ENCODE data around the gene GSG1L2. TPM values are rescaled to one million over a fixed set of nuclear protein-coding genes. Genes with fewer than 3 reads are reported as not detected.

The GSG1L2 gene
- total and polyA plus RNA-seq, 2 of the 4 experiments (the other 2 are of a cell fraction): not detected

- Histone ChIP-seq H3K9me3 (ENCODE audit: control insufficient read depth, insufficient read depth, low read length) (peaks cover 4% of the 10 kb centered on the region; the same call in 1 of the 2 replicates), H3K4me3 (ENCODE audit: insufficient read depth, low read depth, low read length) (no peak overlapping the region), H2AK5ac (ENCODE audit: low read depth, low read length) (no peak overlapping the region), H4K8ac (ENCODE audit: low read depth in 2 of 2, low read length in 2 of 2) (no peak overlapping the region), H2BK15ac (ENCODE audit: low read depth, low read length) (no peak overlapping the region), H3K36me3 (ENCODE audit: control insufficient read depth, insufficient read depth, low read length) (no peaks in the 10 kb centered on the region), H3K27ac (ENCODE audit: insufficient read depth, low read length) (no peak overlapping the region), H3K27me3 (ENCODE audit: control insufficient read depth, insufficient read depth, low read length) (no peaks in the 10 kb centered on the region), H3K56ac (ENCODE audit: extremely low read depth, insufficient read depth, low read length) (no peak overlapping the region), H4K5ac (ENCODE audit: low read depth, low read length) (no peak overlapping the region), H2AFZ (replicated peaks; ENCODE audit: low read length, poor library complexity) (no peak overlapping the region), H3K4me1 (ENCODE audit: control insufficient read depth, insufficient read depth, low read length) (no peaks in the 10 kb centered on the region), H3K4me2 (ENCODE audit: low read depth, low read length) (no peak overlapping the region), H2BK20ac (ENCODE audit: low read depth, low read length) (no peak overlapping the region), H3K79me1 (ENCODE audit: low read depth in 1 of 2, low read length in 2 of 2) (no peaks in the 10 kb centered on the region), H3K18ac (ENCODE audit: low read depth, low read length) (no peak overlapping the region), H3K4ac (ENCODE audit: low read depth, low read length) (no peak overlapping the region), H2BK120ac (ENCODE audit: low read depth, low read length) (no peak overlapping the region), H2BK5ac (ENCODE audit: low read depth, low read length, poor library complexity, severe bottlenecking) (no peak overlapping the region), H3K9ac (ENCODE audit: low read depth, low read length) (no peak overlapping the region), H4K91ac (ENCODE audit: insufficient read depth, low read depth, low read length) (no peak overlapping the region), H2AK9ac (replicated peaks; ENCODE audit: low read depth, low read length, poor library complexity) (no peak overlapping the region), H3K23ac (ENCODE audit: low read depth, low read length) (no peak overlapping the region), H4K20me1 (ENCODE audit: insufficient read depth, low read length) (no peaks in the 10 kb centered on the region), H3K9me1 (ENCODE audit: insufficient read depth, low read length) (no peaks in the 10 kb centered on the region), H3K14ac (replicated peaks; ENCODE audit: low read depth, low read length) (no peak overlapping the region)
- ATAC-seq (ENCODE audit: low read depth) (no peak), DNase-seq (no peak)
- POLR2A ChIA-PET (ENCODE audit: unreplicated experiment): no interaction called here
- in situ Hi-C loops (cut with MboI; ENCODE audit: low sequenced_read_pairs): no loop called here
- CTCF ChIA-PET: interaction anchor here (0.6 kb wide), 1 partner anchor 232 kb away, joined by 3 read pairs; no protein-coding TSS in a partner anchor
- 70% methylated on average over 2 of the region's 5 CpGs; no CpG with 5 or more reads in 1 of the 2 experiments for WGBS, 2 experiments (ENCODE audit: extremely low coverage in 2 of 2, insufficient read length in 1 of 2)
- intact Hi-C loops (cut with micrococcal nuclease): no loop called here
- dilution Hi-C loops (cut with HindIII; ENCODE audit: low sequenced_read_pairs, unreplicated experiment): no loop called here
- no peak for TF ChIP-seq ELK1 (IDR thresholded peaks at IDR 0.05; ENCODE audit: borderline replicate concordance, low read depth, low read length)
- no TSS peak for BruUV-seq (replicated peaks)
Observed at GRCh38 chr17:9811086-9811485, 10.8 kb downstream of the GSG1L2 start.

Data from IMR-90 (cell line).